Hepatocyte (in vitro differentiated cells): ENCODE data around the gene TNNT3. TPM values are rescaled to one million over a fixed set of nuclear protein-coding genes. Genes with fewer than 3 reads are reported as not detected.

ENCODE experiments used
- DNase-seq: peaks from one replicate; pipeline ENCODE4 v3.0.0-alpha.2; 2016; ENCODE audit warnings: low spot score
- H2AFZ ChIP-seq: fragments of 200-600 bp; sonication (generic); 2 replicates; pipeline ENCODE4 v1.6.0; 2016; ENCODE audit warnings: antibody characterized with exemption, mild to moderate bottlenecking
- H3K27ac ChIP-seq: fragments of 200-600 bp; sonication (generic); 2 replicates; pipeline ENCODE4 v1.5.1; 2016; ENCODE audit warnings: mild to moderate bottlenecking
- H3K27me3 ChIP-seq: fragments of 200-600 bp; sonication (generic); 2 replicates; pipeline ENCODE4 v1.6.1; 2016
- H3K36me3 ChIP-seq: fragments of 200-600 bp; sonication (generic); replicated peaks from 2 replicates; pipeline ENCODE4 v1.5.1; 2016; ENCODE audit warnings: low read depth; ENCODE audit not compliant: insufficient read depth
- H3K4me1 ChIP-seq: fragments of 200-600 bp; sonication (generic); 2 replicates; pipeline ENCODE4 v1.5.1; 2016; ENCODE audit warnings: mild to moderate bottlenecking, moderate library complexity; ENCODE audit not compliant: insufficient read depth
- H3K4me2 ChIP-seq: fragments of 200-600 bp; sonication (generic); 2 replicates; pipeline ENCODE4 v1.6.0; 2016
- H3K4me3 ChIP-seq: fragments of 200-600 bp; sonication (generic); 2 replicates; pipeline ENCODE4 v1.5.1; 2016; ENCODE audit warnings: mild to moderate bottlenecking
- H3K79me2 ChIP-seq: fragments of 200-600 bp; sonication (generic); 2 replicates; pipeline ENCODE4 v1.6.0; 2017; ENCODE audit warnings: mild to moderate bottlenecking
- H3K9me2 ChIP-seq: fragments of 200-600 bp; sonication (generic); replicated peaks from 2 replicates; pipeline ENCODE4 v1.6.0; 2017; ENCODE audit warnings: mild to moderate bottlenecking; ENCODE audit not compliant: insufficient read depth
- H3K9me3 ChIP-seq: fragments of 200-600 bp; sonication (generic); 2 replicates; pipeline ENCODE4 v1.5.1; 2016; ENCODE audit warnings: low read depth, mild to moderate bottlenecking
- H4K20me1 ChIP-seq: fragments of 200-600 bp; sonication (generic); 2 replicates; pipeline ENCODE4 v1.6.0; 2016; ENCODE audit warnings: mild to moderate bottlenecking; ENCODE audit not compliant: insufficient read depth, poor library complexity, severe bottlenecking
- CTCF ChIP-seq: fragments of 200-600 bp; sonication (generic); IDR thresholded peaks from 2 replicates; pipeline ENCODE4 v1.5.1; 2016; ENCODE audit warnings: antibody characterized with exemption, mild to moderate bottlenecking; ENCODE audit not compliant: poor library complexity
- EZH2 ChIP-seq: fragments of 200-600 bp; sonication (generic); IDR thresholded peaks from 2 replicates; pipeline ENCODE4 v1.6.1; 2016; ENCODE audit warnings: antibody characterized with exemption, mild to moderate bottlenecking, borderline replicate concordance
- EZH2phosphoT487 ChIP-seq: fragments of 200-600 bp; sonication (generic); IDR thresholded peaks from one replicate; pipeline ENCODE4 v1.6.1; 2018; ENCODE audit warnings: antibody characterized with exemption, mild to moderate bottlenecking, low read depth, moderate library complexity; ENCODE audit not compliant: unreplicated experiment, severe bottlenecking
- WGBS: methylation state at CpG from one replicate; pipeline ENCODE4 v1.1.6; 2016; ENCODE audit warnings: low lambda C conversion rate; ENCODE audit errors: missing lambda C conversion rate; 5-methylcytosine and 5-hydroxymethylcytosine counted together
- polyA plus RNA-seq: library from polyadenylated mRNA; unstranded; fragments of >200 nt; fragmentation: Nextera tagmentation; extraction: Ambion mirVana; gene quantifications from 2 replicates; pipeline ENCODE4 v1.2.1, GENCODE V29; 2016
- total RNA-seq: library from RNA; depleted of rRNA; stranded (reverse); fragments of >200 nt; gene quantifications from 2 replicates; pipeline ENCODE4 v1.2.3, GENCODE V29; 2014

Gene TNNT3
- total and polyA plus RNA-seq, 2 experiments from 2014 or later: 19.2 to 29.9 TPM

- Histone ChIP-seq H3K27ac (no peak overlapping the region), H3K9me2 (no peaks in the 10 kb centered on the region), H3K27me3 (no peaks in the 10 kb centered on the region), H3K36me3 (no peaks in the 10 kb centered on the region), H2AFZ (no peak overlapping the region), H3K4me3 (no peak overlapping the region), H3K4me2 (no peak overlapping the region), H3K4me1 (peaks cover 6% of the 10 kb centered on the region), H3K9me3 (no peaks in the 10 kb centered on the region), H4K20me1 (no peaks in the 10 kb centered on the region), H3K79me2 (no peaks in the 10 kb centered on the region)
- TF ChIP-seq CTCF: no peak
- TF ChIP-seq EZH2phosphoT487: no peak
- no peak for TF ChIP-seq EZH2
- 97% methylated on average over 29 of the region's 31 CpGs for WGBS
- no peak for DNase-seq
Measured at GRCh38 chr11:1913271-1914060, 6.0 kb upstream of the TNNT3 start.

GRCh38 chr11:1915795-1916131 lies 3.7 kb upstream of the TNNT3 start:
- no peaks in the 10 kb centered on the region for H3K9me3 ChIP-seq
- no peak for TF ChIP-seq EZH2phosphoT487
- TF ChIP-seq EZH2: no peak
- no peaks in the 10 kb centered on the region for H3K4me1 ChIP-seq
- no peaks in the 10 kb centered on the region for H4K20me1 ChIP-seq
- H3K36me3 ChIP-seq: no peaks in the 10 kb centered on the region
- no peaks in the 10 kb centered on the region for H3K9me2 ChIP-seq
- WGBS: 100% methylated on average over 2 of the region's 2 CpGs
- no peak overlapping the region for H2AFZ ChIP-seq
- no peaks in the 10 kb centered on the region for H3K79me2 ChIP-seq
- DNase-seq: no peak
- no peaks in the 10 kb centered on the region for H3K27me3 ChIP-seq
- no peak overlapping the region for H3K4me2 ChIP-seq
- H3K4me3 ChIP-seq: no peak overlapping the region
- no peak overlapping the region for H3K27ac ChIP-seq

GRCh38 chr11:1916132-1916985 lies 3.1 kb upstream of the TNNT3 start:
- Histone ChIP-seq H3K4me3 (no peak overlapping the region), H4K20me1 (no peaks in the 10 kb centered on the region), H3K36me3 (no peaks in the 10 kb centered on the region), H3K4me2 (no peak overlapping the region), H3K79me2 (no peaks in the 10 kb centered on the region), H3K9me2 (no peaks in the 10 kb centered on the region), H2AFZ (no peak overlapping the region), H3K9me3 (no peaks in the 10 kb centered on the region), H3K27me3 (no peaks in the 10 kb centered on the region), H3K4me1 (no peaks in the 10 kb centered on the region), H3K27ac (no peak overlapping the region)
- 89% methylated on average over 14 of the region's 14 CpGs for WGBS
- DNase-seq: no peak
- TF ChIP-seq EZH2phosphoT487 (no peak), CTCF (no peak), EZH2 (no peak)
